ENCODE data around the gene TRIM24. TPM values are rescaled to one million over a fixed set of nuclear protein-coding genes. Genes with fewer than 3 reads are reported as not detected.
"Not testable (repeated sequence)": the region's sequence is repeated elsewhere in the genome, so short reads cannot be mapped to it uniquely, and the experiment has no call there.

TRIM24 gene
- total and polyA plus RNA-seq, 8 donors: 22.4 to 81.2 (median 69.9) TPM

DNA sequence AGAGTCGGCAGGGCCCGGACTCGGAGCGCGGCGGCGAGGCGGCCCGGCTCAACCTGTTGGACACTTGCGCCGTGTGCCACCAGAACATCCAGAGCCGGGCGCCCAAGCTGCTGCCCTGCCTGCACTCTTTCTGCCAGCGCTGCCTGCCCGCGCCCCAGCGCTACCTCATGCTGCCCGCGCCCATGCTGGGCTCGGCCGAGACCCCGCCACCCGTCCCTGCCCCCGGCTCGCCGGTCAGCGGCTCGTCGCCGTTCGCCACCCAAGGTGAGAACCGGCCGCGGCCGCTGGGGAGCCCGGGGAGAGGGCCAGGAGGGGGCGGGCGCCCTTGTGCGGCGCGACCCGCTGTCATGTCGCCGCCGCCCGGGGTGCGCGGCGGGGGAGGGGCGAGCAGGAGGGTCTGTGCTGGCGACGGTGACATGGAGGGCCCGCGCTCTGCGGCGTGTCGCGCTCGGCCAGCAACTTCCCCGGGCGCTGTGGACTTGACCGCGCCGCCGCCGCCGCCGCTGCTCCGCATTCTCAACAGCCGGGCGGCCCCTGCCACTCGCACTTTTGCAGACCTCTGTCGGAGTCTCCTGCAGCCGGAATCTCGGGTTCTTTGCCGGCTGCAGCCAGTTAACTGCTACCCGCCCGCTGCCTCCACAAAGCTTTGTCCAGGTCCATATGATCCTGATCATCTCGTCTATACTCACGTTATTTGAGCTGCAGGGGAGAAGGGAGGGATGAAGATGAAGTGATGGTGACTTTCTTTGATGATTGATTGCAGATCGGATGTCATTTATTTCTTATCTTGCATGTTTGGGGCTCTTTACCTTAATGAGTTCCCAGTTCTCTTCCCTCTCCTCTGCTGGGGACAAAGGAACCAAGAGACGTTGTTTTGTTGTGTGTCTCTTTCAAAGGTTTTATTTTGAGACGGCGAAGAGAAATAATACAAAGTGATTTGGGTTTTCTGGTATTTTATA is 869 bp downstream of the TRIM24 start:
- Histone ChIP-seq H3K9me3 (no peaks in the 10 kb centered on the region), H3K27me3 (no peaks in the 10 kb centered on the region), H3K4me1 (peaks cover 0 to 22% of the 10 kb centered on the region in 2 donors), H3K36me3 (no peaks in the 10 kb centered on the region), H3K4me3 (peak overlapping the region; percentile 82 to 89), H3K27ac (peak overlapping the region; percentile 98)
- intact Hi-C loops (cut with DNase I): no loop called here
- ATAC-seq (peak; percentile 40), DNase-seq (peak; percentile 54 to 92 (median 66))
- TF ChIP-seq, protein P1, sequence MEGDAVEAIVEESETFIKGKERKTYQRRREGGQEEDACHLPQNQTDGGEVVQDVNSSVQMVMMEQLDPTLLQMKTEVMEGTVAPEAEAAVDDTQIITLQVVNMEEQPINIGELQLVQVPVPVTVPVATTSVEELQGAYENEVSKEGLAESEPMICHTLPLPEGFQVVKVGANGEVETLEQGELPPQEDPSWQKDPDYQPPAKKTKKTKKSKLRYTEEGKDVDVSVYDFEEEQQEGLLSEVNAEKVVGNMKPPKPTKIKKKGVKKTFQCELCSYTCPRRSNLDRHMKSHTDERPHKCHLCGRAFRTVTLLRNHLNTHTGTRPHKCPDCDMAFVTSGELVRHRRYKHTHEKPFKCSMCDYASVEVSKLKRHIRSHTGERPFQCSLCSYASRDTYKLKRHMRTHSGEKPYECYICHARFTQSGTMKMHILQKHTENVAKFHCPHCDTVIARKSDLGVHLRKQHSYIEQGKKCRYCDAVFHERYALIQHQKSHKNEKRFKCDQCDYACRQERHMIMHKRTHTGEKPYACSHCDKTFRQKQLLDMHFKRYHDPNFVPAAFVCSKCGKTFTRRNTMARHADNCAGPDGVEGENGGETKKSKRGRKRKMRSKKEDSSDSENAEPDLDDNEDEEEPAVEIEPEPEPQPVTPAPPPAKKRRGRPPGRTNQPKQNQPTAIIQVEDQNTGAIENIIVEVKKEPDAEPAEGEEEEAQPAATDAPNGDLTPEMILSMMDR (IDR thresholded peaks at IDR 0.05): no peak

DNA sequence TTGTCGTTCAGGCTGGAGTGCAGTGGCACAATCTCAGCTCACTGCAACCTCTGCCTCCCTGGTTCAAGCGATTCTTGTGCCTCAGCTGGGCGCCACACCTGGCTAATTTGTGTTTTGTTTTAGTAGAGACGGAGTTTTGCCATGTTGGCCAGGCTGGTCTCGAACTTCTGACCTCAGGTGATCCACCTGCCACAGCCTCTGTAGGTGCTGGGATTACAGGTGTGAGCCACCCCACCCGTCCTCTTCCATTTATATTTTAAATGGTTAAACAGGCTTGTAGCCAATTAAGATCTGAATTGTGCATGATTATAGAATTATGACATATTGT is 3.2 kb downstream of the TRIM24 start:
- H3K4me3 ChIP-seq; H3K27me3 ChIP-seq; H3K36me3 ChIP-seq; ATAC-seq; intact Hi-C loops (cut with DNase I); H3K9me3 ChIP-seq; H3K27ac ChIP-seq; DNase-seq: not testable (repeated sequence)
- peaks cover 0 to 22% of the 10 kb centered on the region in 2 donors for H3K4me1 ChIP-seq

DNA sequence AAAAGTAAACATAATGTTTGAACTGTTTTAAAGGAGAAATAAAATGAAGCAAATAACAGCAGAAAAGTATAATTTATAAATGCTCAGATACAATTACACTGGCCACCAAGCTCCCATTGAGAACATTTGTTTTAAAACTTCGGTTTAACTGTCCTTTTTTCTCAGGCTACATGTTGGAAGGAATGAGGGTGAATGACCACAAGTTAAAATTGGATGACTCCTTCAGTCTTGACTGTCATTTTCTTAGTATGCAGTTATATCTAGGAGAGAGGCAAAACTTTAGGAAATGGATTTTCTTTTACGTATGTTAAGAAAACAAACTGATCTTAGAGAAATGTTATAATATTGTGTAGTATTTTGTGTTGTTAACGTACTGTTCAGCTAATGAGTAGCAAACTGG is 5.0 kb downstream of the TRIM24 start:
- peaks cover 0 to 34% of the 10 kb centered on the region in 2 donors for H3K4me1 ChIP-seq
- no peak overlapping the region for H3K27ac ChIP-seq
- TF ChIP-seq, protein P1 (IDR thresholded peaks at IDR 0.05): no peak
- intact Hi-C loops (cut with DNase I): no loop called here
- no peak overlapping the region for H3K4me3 ChIP-seq
- DNase-seq (no peak), ATAC-seq (no peak)
- no peaks in the 10 kb centered on the region for H3K36me3 ChIP-seq
- no peaks in the 10 kb centered on the region for H3K27me3 ChIP-seq
- no peaks in the 10 kb centered on the region for H3K9me3 ChIP-seq

DNA sequence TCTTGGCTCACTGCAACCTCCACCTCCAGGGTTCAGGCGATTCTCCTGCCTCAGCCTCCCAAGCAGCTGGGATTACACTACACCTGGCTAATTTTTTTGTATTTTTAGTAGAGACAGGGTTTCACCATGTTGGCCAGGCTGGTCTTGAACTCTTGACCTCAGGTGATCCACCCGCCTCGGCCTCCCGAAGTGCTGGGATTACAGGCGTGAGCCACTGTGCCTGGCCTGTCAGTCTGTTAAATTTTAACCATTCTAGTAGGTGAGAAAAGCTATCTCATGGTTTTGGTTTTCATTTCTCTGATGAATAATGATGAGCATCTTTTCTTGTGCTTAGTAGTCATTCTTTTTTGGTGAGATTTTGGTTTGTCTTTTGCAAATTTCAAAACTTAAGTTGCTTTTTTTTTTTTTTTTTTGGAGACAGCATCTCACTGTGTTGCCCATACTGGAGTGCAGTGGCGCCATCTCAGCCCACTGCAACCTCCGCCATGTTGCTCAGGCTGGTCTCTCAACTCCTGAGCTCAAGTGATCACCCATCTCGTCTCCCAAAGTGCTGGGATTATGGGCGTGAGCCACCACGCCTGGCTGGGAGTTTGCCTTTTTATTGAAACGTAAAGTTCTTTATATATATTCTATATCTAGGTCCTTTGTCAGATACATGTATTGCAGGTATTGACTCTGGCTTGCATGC is 6.2 kb downstream of the TRIM24 start:
- H3K27me3 ChIP-seq; DNase-seq; H3K27ac ChIP-seq; intact Hi-C loops (cut with DNase I); ATAC-seq; H3K4me3 ChIP-seq; H3K36me3 ChIP-seq; H3K9me3 ChIP-seq: not testable (repeated sequence)
- H3K4me1 ChIP-seq: peaks cover 0 to 44% of the 10 kb centered on the region in 2 donors

DNA sequence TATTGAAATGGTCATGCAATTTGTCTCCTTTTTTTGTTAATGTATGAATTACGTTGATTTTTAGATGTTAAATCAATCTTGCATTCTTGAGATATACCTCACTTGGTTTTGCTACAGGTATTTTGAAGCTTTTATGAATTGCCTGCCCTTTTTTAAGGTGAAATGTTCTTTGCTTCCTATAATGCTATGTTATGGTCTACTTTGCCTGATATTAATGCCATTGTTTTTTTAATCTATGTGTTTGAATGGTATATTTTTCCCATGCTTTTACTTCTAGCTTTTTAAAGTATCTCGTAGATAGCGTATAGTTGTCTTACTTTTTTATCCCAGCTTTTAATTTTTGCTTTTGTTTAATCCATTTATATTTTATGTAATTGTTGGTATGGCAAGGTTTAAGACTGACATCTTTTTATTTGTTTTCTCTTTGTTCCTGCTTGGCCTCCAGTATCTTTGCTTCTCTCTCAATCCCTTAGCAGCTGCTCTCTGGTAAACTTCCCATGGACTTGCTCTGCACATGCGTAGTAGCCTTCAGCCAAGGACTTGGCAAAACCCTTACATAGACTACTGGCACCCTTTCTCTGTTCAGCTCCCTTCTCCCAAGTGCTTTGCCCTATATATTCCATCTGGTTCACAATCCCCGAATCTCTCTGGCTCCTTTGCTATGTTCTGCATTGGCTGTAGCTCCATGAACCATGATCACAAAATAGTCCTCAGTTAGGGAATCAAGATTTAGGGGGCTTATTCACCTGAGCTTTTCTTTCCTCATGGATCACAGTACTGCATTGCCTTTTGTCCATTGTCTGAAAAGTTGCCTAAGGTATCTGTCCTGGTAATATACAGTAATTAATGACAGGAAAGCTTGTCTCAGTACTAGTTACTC is 8.4 kb downstream of the TRIM24 start:
- Histone ChIP-seq H3K4me3 (no peak overlapping the region), H3K27ac (peak overlapping the region in 1 of 2 donors; percentile 8), H3K4me1 (peaks cover 0 to 42% of the 10 kb centered on the region in 2 donors), H3K9me3 (no peaks in the 10 kb centered on the region), H3K36me3 (no peaks in the 10 kb centered on the region), H3K27me3 (no peaks in the 10 kb centered on the region)
- TF ChIP-seq, protein P1 (IDR thresholded peaks at IDR 0.05): no peak
- intact Hi-C loops (cut with DNase I): no loop called here
- DNase-seq: peak in 2 of 4 donors; percentile 42 to 60
- peak; percentile 34 for ATAC-seq

Data from left lung (tissue), 10 donors.